HG03039 (cell line): Measurements from ENCODE around the gene HOXD1.

Source experiments
- ATAC-seq: cut with Tn5 transposase; IDR thresholded peaks from one replicate; pipeline ENCODE4 v1.9.1; 2021; ENCODE audit warnings: mild to moderate bottlenecking, moderate library complexity; ENCODE audit not compliant: unreplicated experiment

Gene HOXD1

DNA sequence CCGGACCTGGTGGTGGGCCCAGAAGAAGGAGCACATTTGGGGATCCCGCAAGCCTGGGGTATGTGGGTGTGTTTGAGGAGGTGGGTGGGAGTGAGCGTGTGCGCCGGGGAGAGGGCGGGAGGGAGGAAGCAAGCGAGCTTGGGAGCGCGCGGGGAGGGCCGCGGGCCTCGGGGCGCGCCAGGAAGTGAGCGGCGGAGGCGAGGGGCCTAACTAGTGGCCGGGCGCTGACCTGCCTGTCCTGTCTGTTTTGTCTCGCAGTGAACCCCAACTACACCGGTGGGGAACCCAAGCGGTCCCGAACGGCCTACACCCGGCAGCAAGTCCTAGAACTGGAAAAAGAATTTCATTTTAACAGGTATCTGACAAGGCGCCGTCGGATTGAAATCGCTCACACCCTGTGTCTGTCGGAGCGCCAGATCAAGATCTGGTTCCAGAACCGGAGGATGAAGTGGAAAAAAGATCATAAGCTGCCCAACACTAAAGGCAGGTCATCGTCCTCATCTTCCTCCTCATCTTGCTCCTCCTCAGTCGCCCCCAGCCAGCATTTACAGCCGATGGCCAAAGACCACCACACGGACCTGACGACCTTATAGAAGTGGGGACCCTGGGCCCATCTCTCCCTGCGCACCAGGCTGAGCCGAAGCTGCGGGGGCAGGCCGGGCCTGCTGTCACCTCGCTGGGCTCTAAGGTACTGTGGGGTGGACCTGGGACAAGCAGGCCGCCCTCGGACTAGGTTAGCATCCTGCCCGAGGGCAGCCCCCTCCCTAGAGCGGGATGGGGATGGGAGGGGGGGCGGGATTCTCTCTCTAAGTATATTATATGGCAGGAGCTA is 35.9 kb upstream of the HOXD1 start:
- no peak for ATAC-seq

- ATAC-seq, result no peak
These were observed 33.8 kb upstream of the HOXD1 start for GRCh38 chr2:176154576-176155252.

GRCh38 chr2:176155356-176156044 is 33.0 kb upstream of the HOXD1 start:
- ATAC-seq, result no peak

- ATAC-seq, result no peak
These were observed 32.1 kb upstream of the HOXD1 start for GRCh38 chr2:176156301-176156806.

GRCh38 chr2:176156807-176157498 is 31.5 kb upstream of the HOXD1 start, which contains the start of gene HOXD3:
TSS of gene HOXD3 (plus strand) at chr2:176157307. CDS start at chr2:176169115, 11,808 bp downstream.
- no peak for ATAC-seq

GRCh38 chr2:176157499-176158185 is 30.8 kb upstream of the HOXD1 start:
- no peak for ATAC-seq

GRCh38 chr2:176158186-176158591 is 30.3 kb upstream of the HOXD1 start:
- no peak for ATAC-seq

GRCh38 chr2:176158855-176159662 is 29.4 kb upstream of the HOXD1 start:
- no peak for ATAC-seq

DNA sequence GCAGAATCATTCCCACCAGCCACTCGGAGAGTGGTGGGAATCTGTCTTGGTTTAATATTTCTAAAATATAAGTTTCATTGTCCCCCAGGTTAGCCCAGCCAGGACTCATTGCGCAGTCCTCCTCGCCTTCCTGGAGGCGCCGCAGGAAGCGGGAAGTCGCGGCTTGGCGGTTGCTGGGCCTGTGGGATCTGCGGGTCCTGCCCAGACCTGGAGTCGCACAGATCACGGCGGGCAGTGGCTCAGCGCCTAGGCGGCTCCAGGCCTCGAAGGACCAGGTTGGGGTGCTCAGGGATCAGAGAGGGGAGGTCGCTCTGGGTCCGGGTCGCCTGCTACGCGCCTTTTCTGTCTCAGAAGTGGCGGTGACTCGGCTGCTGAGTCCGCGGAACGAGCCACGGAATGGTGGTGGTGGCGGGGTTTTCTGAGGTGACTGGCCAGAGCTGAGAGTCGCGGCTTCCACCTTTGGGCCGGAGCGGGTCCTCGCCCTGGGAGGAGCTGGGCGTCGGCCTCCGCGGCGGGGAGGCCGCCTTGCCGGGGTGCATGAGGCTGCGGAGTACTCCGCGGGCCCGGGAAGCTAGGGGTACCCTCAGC is 28.7 kb upstream of the HOXD1 start:
- ATAC-seq, result no peak

GRCh38 chr2:176160251-176160985 is 28.1 kb upstream of the HOXD1 start:
- no peak for ATAC-seq

GRCh38 chr2:176160986-176161824 is 27.3 kb upstream of the HOXD1 start:
- ATAC-seq, result no peak

- ATAC-seq, result no peak
These were observed 26.4 kb upstream of the HOXD1 start for GRCh38 chr2:176161825-176162626.

- ATAC-seq, result no peak
These were observed 25.4 kb upstream of the HOXD1 start for GRCh38 chr2:176162911-176163671.

GRCh38 chr2:176163672-176164056 is 24.8 kb upstream of the HOXD1 start:
- no peak for ATAC-seq

- ATAC-seq, result no peak
These were observed 24.3 kb upstream of the HOXD1 start for GRCh38 chr2:176164201-176164600.
